ENCODE results near the gene EIF6. TPM values are rescaled to one million over a fixed set of nuclear protein-coding genes. Genes with fewer than 3 reads are reported as not detected.

EIF6 gene
- total and polyA plus RNA-seq, 10 donors, result 50.5 to 121 (median 68.0) TPM

GRCh38 chr20:35320396-35321126, 36.0 kb upstream of the EIF6 start:
- Histone ChIP-seq H3K4me1 (no peaks in the 10 kb centered on the region), H3K9me3 (no peaks in the 10 kb centered on the region), H3K27me3 (replicated peaks in 1 of 7) (no peaks in the 10 kb centered on the region), H3K4me3 (no peak overlapping the region), H3K27ac (no peak overlapping the region), H3K36me3 (peaks cover 0 to 34% (median 1%) of the 10 kb centered on the region in 6 donors)
- intact Hi-C loops (cut with DNase I; ENCODE audit: low total_unique reads), result no loop called here
- no peak for DNase-seq
- WGBS, 5 donors, result 93 to 99% (median 96%) methylated on average over 3 of the region's 3 CpGs
- TF ChIP-seq POLR2A (IDR thresholded peaks at IDR 0.05) (no peak), CTCF (IDR thresholded peaks at IDR 0.05 in 8 of 11, conservative IDR thresholded peaks at IDR 0.05 in 3 of 11) (no peak), POLR2AphosphoS5 (IDR thresholded peaks at IDR 0.05) (no peak)

- H3K27ac ChIP-seq, result no peak overlapping the region
- DNase-seq, result no peak
These were observed 35.3 kb upstream of the EIF6 start for GRCh38 chr20:35319871-35320197.

GRCh38 chr20:35319192-35319870, 34.8 kb upstream of the EIF6 start:
- no peak for DNase-seq
- no peak overlapping the region for H3K4me3 ChIP-seq
- no peak overlapping the region for H3K27ac ChIP-seq
- H3K9me3 ChIP-seq, result no peaks in the 10 kb centered on the region
- H3K36me3 ChIP-seq, result peaks cover 0 to 35% (median 1%) of the 10 kb centered on the region in 6 donors
- TF ChIP-seq POLR2A (IDR thresholded peaks at IDR 0.05) (no peak), CTCF (IDR thresholded peaks at IDR 0.05 in 8 of 11, conservative IDR thresholded peaks at IDR 0.05 in 3 of 11) (no peak), POLR2AphosphoS5 (IDR thresholded peaks at IDR 0.05) (no peak)
- intact Hi-C loops (cut with DNase I; ENCODE audit: low total_unique reads), result no loop called here
- 85 to 95% (median 89%) methylated on average over 5 of the region's 5 CpGs for WGBS, 5 donors
- H3K27me3 ChIP-seq (replicated peaks in 1 of 7), result no peaks in the 10 kb centered on the region
- H3K4me1 ChIP-seq, result no peaks in the 10 kb centered on the region

More at GRCh38 chr20:35319871-35320197, 35.3 kb upstream of the EIF6 start:
- Histone ChIP-seq H3K36me3 (peaks cover 0 to 32% (median 1%) of the 10 kb centered on the region in 6 donors), H3K9me3 (no peaks in the 10 kb centered on the region), H3K4me3 (no peak overlapping the region), H3K27me3 (replicated peaks in 1 of 7) (no peaks in the 10 kb centered on the region), H3K4me1 (no peaks in the 10 kb centered on the region)
- TF ChIP-seq CTCF (IDR thresholded peaks at IDR 0.05 in 8 of 11, conservative IDR thresholded peaks at IDR 0.05 in 3 of 11), result no peak
- TF ChIP-seq POLR2AphosphoS5 (IDR thresholded peaks at IDR 0.05), result no peak
- no peak for TF ChIP-seq POLR2A (IDR thresholded peaks at IDR 0.05)
- intact Hi-C loops (cut with DNase I; ENCODE audit: low total_unique reads), result no loop called here

GRCh38 chr20:35318502-35319157, 34.1 kb upstream of the EIF6 start:
- no peaks in the 10 kb centered on the region for H3K9me3 ChIP-seq
- no peak overlapping the region for H3K4me3 ChIP-seq
- TF ChIP-seq POLR2A (IDR thresholded peaks at IDR 0.05) (no peak), POLR2AphosphoS5 (IDR thresholded peaks at IDR 0.05) (no peak), CTCF (IDR thresholded peaks at IDR 0.05 in 8 of 11, conservative IDR thresholded peaks at IDR 0.05 in 3 of 11) (no peak)
- 72 to 94% (median 80%) methylated on average over 6 of the region's 6 CpGs for WGBS, 5 donors
- no peaks in the 10 kb centered on the region for H3K4me1 ChIP-seq
- intact Hi-C loops (cut with DNase I; ENCODE audit: low total_unique reads), result no loop called here
- H3K27me3 ChIP-seq (replicated peaks in 1 of 7), result no peaks in the 10 kb centered on the region
- H3K27ac ChIP-seq, result no peak overlapping the region
- peaks cover 0 to 36% (median 1%) of the 10 kb centered on the region in 6 donors for H3K36me3 ChIP-seq
- no peak for DNase-seq
